ENCODE measurements around the gene RPS6KA2.

The RPS6KA2 gene

GRCh38 chr6:166650824-166651807 is 24.1 kb upstream of the RPS6KA2 start:
- no peak for DNase-seq (ENCODE audit: low spot score)
- TF ChIP-seq CTCF (conservative IDR thresholded peaks at IDR 0.05; ENCODE audit: low read depth) = no peak
- ChIA-PET CTCF (interaction anchor here (0.7 kb wide), 1 partner anchor 64 kb away, joined by 5 read pairs; no protein-coding TSS in a partner anchor), POLR2A (ENCODE audit: low non-redundant PET) (no interaction called here)
- H3K27ac ChIP-seq = no peak overlapping the region

GRCh38 chr6:166650047-166650446 is 23.0 kb upstream of the RPS6KA2 start:
- no peak overlapping the region for H3K27ac ChIP-seq
- no peak for TF ChIP-seq CTCF (conservative IDR thresholded peaks at IDR 0.05; ENCODE audit: low read depth)
- ChIA-PET CTCF (interaction anchor here (0.7 kb wide), 1 partner anchor 63 kb away, joined by 5 read pairs; no protein-coding TSS in a partner anchor), POLR2A (ENCODE audit: low non-redundant PET) (no interaction called here)
- DNase-seq (ENCODE audit: low spot score) = no peak

GRCh38 chr6:166648846-166649245 is 21.8 kb upstream of the RPS6KA2 start:
- H3K27ac ChIP-seq = no peak overlapping the region
- TF ChIP-seq CTCF (conservative IDR thresholded peaks at IDR 0.05; ENCODE audit: low read depth) = no peak
- DNase-seq (ENCODE audit: low spot score) = no peak
- ChIA-PET POLR2A (ENCODE audit: low non-redundant PET) (no interaction called here), CTCF (no interaction called here)

- no peak for DNase-seq (ENCODE audit: low spot score)
- POLR2A ChIA-PET (ENCODE audit: low non-redundant PET) = no interaction called here
- no peak overlapping the region for H3K27ac ChIP-seq
- CTCF ChIA-PET = no interaction called here
- TF ChIP-seq CTCF (conservative IDR thresholded peaks at IDR 0.05; ENCODE audit: low read depth) = no peak
These were observed 20.8 kb upstream of the RPS6KA2 start for GRCh38 chr6:166647896-166648295.

- no peak overlapping the region for H3K27ac ChIP-seq
- no peak for DNase-seq (ENCODE audit: low spot score)
- ChIA-PET POLR2A (ENCODE audit: low non-redundant PET) (no interaction called here), CTCF (interaction anchor here (0.6 kb wide), 2 partner anchors 11 to 14 kb away, joined by 3 read pairs; no protein-coding TSS in a partner anchor)
- TF ChIP-seq CTCF (conservative IDR thresholded peaks at IDR 0.05; ENCODE audit: low read depth) = no peak
These were observed 19.7 kb upstream of the RPS6KA2 start for GRCh38 chr6:166646716-166647115.

GRCh38 chr6:166645896-166646295 is 18.8 kb upstream of the RPS6KA2 start:
- POLR2A ChIA-PET (ENCODE audit: low non-redundant PET) = no interaction called here
- CTCF ChIA-PET = interaction anchor here (0.5 kb wide), 1 partner anchor 21 kb away, joined by 4 read pairs; no protein-coding TSS in a partner anchor
- no peak for TF ChIP-seq CTCF (conservative IDR thresholded peaks at IDR 0.05; ENCODE audit: low read depth)
- no peak overlapping the region for H3K27ac ChIP-seq
- no peak for DNase-seq (ENCODE audit: low spot score)

Measured in RWPE1 (cell line).